ENCODE data around the gene PTPRM.

Gene PTPRM

DNA sequence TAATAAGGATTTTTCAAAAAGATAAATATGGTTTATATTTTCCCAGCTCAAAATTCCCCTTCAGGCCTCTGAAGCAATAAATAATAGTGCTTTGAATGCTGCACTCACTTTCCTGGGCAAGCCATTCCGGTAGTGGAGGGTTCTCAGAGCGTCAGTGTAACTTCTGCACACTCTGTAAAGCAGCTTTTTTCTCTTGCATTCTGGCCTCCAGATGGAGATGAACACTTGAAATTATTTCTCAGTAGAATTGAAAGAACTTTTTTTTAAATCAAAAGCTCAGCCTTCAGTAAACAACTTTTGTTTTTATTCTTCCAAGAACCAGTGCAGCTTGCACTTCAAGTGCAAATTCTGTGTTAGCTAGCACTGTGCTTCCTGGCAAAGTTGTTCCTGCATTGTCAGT lies 761.0 kb downstream of the PTPRM start:
- DNase-seq (ENCODE audit: low read depth): no peak

DNA sequence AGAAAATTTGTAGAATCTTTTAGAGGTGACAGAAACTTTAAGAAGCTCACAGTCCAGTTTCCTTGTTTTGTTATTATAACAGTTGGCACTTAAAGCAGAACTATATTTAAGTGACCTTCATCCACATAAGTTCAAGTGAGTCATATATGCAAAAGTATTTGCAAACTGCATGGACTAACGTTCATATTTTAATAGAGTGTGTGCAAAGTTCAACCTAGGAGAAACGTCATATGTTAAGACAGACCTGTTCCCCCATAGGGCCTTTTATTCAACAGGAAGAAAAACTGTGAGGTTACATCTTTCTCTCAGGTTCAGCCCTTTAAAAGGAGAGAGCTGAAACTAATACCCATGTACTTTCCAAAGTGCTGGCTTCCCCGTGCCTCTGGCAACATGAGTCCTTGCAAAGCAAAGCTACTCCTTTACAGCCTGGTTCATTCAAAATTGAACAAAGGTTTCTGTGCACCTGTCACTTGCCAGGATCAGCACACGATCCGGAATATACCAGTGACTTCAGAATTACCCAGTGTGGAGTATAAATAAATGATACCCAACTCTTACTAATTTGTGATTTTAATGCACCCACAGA lies 762.2 kb downstream of the PTPRM start:
- no peak for DNase-seq (ENCODE audit: low read depth)

DNA sequence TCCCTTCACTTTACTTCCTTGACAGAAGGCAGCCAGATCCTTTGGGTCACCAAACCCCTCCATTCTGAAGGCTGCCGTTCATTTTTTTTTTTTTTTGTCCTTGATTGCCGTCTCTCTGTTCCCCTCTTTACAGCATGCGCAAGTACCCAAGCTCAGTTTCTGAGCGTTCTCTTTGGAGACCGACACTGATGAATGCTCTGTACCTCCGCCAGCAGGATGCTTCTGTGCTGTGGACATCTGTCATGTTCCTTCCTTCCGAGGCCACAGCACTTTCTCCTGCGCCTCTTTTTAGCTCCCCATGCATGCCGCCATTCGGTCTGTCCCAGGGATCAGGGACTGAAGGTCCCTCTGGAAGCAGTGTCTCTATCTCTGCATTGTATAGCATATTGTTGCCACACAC lies 763.5 kb downstream of the PTPRM start:
- no peak for DNase-seq (ENCODE audit: low read depth)

DNA sequence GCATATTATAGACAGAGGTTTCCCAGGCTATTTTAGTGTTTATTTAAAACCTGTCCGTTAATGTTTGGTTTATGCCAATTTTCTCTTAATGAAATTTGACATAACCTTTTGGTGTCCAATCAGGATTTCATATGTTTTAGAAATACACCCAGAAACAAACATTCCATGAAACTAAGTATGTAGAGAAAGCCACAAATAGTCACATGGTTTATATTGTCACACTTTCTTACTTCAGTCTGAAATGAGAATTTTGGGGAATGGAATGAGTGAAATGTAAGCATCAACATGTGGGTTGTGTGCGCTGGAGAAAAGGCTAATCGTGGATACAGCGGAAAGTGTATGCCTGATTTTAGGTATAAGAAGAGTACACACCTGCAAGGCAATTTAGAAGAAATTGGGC lies 765.2 kb downstream of the PTPRM start:
- DNase-seq (ENCODE audit: low read depth): no peak

DNA sequence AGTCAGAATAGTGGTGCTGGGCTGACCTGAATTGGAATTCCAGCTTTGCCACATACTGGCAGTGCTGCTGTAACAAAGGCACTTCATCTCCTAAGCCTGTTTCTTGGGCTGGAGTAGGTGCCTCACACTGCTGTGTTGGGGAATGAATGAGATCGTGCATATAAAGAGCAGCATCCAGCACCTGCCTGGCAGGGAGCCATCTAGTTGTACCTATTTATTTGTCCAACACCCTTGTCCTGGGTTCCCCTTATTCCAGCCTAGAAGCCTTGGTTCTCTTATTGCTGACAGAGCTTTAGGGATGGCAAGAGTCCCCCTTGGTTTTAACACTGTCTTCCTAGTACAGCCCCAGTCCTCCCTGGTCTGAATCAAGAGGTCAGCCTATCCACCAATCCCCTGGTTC lies 766.8 kb downstream of the PTPRM start:
- no peak for DNase-seq (ENCODE audit: low read depth)

DNA sequence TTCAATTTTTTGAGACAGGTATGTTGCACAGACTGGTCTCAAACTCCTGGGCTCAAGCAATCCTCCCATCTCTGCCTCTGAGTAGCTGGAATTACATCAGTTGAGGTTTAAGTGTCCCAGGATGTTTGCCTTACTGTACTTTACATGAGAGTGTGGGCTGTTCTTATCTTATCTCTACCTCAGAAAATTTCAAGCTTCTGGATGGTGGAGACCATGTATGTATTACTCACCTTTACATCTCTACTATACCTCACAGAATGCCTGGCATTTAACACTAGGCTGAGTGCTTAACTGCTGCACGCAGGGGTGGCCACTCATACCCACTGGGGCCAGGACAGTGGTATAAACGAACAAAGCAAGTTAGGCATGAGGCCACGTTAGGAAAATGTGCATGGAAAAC lies 770.1 kb downstream of the PTPRM start:
- no peak for DNase-seq (ENCODE audit: low read depth)

DNA sequence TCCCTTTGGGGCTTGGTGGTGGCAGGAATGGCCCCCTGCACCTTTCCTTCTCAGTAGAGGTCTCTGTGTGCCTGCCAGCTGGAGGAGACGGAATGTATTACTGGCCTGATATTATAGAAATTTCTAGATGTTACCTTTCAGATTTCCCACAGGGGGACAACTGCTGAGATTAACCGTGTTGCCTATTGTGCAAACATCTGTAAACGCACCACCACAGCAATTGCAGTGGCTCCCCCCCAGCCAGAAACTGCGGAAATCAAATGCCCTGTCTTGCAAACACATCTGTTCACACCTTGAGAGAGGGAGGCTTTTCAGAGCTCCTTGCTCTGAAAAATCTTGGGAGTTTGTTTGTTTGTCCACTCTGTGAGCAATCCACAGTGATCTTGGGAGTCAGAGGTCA lies 772.1 kb downstream of the PTPRM start:
- no peak for DNase-seq (ENCODE audit: low read depth)

DNA sequence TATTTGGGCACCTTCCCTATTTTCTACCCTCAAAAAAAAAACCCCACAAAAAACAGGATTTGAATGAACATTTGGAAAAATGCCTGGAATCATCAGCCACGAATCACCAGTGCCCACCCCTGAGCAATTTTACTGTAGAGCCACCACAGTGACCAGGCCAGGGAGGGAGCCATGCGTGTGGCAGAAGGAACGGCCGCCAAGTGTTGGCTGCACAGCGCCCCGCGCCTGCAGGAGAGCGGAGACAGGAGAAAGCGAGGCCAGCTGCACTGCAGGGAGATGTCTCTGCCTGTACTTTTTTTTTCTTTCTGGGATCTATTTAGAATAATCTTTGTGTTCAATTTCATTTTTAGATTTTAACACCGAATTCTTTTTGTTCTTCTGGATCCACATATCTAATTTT lies 772.8 kb downstream of the PTPRM start:
- DNase-seq (ENCODE audit: low read depth): no peak

DNA sequence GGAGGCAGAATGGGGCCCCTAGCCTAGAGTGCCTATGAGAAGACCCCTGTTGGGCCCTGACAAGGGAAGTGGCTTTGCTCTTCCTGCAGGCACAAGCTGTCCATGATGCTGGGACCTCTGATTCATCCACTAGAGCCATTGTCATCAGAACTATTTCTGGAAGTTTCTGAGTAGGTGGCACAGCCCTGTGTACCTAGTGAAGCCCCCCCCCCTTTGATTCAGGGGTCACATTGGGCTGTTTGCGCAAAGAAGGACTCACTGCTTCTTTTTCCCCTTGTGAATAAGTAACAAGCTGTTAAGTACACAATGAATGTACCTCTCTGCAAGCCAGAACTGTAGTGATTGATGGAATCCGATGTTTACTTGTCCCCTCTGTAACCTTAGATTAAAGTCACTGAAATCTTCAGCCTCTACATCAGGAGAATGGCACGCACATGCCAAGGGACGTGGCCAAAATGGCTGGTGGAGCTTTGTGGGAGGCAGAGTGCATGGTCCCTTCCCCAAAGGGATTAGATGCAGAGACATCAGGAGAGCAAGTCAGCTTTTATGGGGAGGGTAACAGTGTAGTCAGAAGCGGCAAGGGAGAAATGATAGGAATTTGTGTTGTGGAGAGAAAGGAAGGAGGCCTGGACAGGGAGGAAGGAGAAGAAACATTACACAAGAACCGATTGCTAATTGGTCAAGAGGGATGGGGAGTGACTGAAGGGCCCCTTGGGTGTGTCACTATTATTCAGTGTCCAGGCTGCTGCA lies 774.5 kb downstream of the PTPRM start:
- peak; percentile 76 for DNase-seq (ENCODE audit: low read depth)

DNA sequence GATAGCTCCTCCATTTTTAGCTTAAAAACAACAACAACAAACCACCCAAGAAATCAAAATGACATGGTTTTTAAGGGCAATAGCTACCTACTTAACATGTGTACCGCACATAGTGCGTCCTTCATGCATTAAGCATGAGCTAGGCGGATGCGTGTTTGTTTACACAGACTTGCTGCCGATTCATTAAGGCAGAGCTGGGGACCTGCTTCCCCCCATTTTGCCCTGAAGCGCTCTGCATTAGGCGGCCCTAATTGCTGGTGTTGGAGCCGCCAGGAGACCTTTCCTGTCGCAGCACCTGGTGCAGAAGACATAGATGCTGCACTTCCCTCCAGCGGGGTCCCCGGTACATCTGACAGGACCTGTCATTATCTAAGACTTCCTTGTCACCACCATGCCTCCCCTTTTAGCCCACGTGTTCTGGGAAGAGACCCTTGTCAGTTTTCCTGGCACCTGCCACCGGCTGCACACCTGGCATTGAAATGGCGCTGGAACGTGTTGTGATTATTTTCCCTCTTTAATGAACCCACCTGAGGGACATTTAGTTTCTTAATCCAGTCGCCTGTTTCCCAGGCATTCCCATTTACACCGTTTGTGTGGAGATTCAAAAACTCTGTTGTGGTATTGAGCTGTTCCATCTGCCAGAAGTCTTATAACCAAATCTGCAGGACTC lies 781.1 kb downstream of the PTPRM start:
- DNase-seq (ENCODE audit: low read depth): no peak

DNA sequence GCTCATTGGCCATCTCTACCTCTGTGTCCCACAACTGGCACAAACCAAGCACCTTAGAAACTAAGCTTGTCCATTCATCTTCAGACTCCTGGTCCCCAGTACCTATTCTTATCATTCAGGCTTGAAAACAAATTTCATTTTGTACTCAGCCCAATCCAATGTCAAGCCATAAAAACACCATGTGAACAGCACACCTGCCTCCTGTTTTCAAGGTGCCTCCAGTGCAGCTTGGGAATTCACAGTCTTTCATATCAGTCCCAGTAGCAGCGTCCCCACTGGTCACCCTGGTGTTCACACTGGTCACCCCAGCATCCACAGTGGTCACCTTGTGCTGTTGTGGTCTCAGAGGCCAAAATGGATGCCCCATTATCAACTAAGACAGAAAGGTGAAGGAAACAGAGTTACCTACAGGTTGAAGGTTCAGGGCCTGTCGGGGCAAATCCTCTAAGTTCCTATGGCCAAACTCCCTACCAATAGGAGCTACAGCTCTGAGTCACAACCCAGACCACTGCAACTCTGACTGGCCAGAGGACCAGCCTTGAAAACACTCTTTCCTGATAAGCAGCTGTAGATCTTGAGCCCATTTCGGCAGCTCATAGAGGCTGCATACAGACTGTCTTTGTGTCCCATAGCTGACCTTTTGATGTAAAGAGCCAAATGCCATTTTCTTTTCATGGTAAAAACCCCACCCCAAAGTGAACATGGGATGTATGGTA lies 782.6 kb downstream of the PTPRM start:
- no peak for DNase-seq (ENCODE audit: low read depth)

DNA sequence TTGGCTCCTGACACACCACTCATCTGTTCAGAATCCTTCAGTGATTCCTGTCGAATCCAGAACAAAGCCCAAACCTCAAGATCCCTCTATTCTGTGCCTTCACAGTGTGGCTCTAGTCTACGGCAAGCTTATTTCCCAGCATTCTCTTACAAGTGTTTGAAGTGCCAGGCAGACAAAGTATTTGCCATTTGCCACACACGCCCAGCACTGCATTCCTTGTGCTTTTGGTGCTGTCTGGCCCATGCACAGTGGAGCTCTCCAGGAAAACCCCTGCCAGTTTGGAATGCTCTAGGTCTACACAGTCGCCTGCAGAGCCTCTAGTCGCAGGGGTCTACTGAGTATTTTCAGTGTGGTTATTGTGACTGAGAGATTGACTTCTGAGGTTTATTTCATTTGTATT lies 783.5 kb downstream of the PTPRM start:
- DNase-seq (ENCODE audit: low read depth): no peak

DNA sequence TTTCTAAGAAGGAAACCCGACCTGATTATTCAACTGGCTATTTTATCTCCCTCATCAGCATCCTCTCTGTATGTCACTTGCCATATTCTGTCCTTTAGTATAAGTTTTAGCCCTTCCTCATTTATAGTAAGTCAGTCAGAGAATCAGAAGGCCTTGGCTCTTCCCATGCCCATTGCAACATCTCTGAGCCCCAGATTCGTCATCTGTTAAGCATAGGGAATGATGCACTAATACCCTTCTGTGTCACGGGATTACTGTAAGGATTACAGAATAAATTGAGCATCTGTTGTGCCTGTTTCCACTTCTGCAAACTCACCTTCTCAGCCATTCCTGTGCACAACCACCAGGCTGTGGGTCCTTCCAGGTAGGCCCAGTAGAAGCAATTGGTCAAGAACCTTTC lies 784.0 kb downstream of the PTPRM start:
- no peak for DNase-seq (ENCODE audit: low read depth)

DNA sequence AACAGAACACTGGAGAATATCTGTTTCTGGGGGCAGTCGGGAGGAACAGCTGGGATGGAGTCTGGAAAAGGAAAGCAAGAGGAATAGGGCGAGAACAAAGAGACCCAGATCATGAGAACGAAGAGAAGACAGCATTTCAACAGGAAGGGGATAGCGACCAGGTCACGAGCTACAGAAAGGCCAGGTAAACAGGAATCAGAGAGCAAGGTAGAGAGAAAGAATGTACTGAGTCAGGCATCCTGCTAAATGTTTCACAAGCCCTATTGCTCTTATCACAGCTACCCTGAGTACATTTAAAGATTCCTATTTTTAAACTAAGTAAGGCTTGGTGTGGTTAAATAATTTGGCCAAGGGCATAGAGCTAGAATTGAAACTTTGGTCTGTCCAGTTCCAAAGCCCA lies 787.2 kb downstream of the PTPRM start:
- DNase-seq (ENCODE audit: low read depth): no peak

DNA sequence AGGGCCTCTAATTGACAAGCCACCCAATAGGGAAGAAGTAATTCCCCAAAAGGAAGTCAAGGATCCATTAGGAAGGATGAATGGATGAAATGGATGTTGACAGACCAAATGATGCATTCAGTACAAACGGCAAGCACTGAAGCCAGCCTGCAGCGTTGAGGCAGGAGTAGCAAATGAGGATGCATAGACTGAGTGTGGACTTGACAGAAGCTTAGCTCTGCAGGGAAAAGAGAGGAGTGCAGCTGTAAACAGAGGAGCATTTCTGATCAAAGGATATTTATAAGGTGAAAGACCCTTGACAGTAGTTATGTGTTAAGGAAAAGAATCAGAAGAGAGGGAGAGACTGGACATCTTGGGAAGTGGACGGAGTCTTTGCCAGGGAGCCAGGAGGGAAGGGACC lies 788.9 kb downstream of the PTPRM start:
- DNase-seq (ENCODE audit: low read depth): no peak

DNA sequence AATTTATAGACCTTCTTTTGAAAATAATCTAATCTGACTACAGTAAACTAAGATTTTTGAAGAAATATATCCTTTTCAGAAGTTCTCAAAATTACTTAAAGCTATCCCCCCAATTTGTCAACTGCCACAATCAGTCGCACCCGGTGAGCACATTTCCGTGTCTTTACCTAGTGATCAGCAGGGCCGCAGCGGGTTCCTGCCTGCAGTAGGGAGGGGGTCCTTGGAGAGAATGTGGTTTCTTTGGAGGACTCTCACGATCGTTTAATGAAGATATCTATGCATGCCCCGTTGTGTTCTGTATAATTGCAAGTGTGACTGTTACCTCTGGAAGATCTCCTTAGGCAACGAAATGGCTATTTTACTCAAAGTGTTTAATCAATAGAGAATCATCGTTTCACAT lies 790.2 kb downstream of the PTPRM start:
- DNase-seq (ENCODE audit: low read depth): no peak

DNA sequence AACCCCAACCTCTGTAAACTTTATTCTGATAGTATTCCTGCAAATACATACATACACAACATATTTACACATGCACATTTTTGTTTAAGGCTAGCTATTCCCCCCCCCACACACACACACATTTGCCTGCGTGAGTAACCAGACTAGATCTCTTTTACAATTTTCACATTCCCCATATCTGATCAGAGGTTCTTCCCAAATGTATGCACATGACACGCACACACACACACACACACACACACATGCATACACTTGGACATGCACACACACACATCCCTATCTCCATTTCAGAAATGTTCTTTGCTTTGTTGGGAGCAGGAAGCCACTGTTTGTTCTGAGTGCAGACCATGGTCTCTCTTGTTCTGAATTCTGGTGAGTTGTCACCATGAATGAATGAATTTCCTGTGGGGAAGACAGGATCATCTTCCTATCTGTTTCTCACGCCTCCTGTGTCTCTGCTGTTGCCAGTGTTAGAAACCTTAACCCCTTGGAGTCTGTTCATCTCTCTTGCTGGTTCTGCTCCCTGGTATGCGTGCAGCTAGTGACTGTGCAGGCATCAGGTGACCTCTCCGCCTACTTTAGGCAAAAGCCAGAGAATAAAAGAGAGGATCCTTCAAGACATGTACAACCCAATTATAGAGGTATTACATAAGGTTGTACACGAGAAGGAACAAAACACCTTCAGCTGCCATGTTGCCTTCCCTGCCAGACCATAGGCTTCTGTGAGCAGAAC lies 791.1 kb downstream of the PTPRM start:
- no peak for DNase-seq (ENCODE audit: low read depth)

DNA sequence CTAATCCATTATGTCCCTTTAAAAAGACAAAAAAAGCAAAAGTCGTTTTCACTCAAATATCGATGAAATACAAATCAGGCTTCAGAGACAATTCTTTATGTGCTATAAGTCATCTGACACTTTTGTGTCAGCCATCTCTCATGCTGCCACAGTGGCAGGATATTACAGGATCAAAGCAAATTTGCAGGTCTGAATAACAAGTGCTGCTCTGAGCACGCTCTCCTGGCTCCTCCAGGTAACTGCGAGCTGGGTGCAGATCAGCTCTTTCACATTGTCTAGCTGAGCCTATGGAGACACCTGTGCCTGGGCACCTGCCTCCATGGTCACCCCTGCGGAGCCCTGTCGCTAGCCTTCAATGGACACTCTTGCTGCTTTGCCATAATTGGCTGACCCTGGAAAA lies 792.0 kb downstream of the PTPRM start:
- no peak for DNase-seq (ENCODE audit: low read depth)

DNA sequence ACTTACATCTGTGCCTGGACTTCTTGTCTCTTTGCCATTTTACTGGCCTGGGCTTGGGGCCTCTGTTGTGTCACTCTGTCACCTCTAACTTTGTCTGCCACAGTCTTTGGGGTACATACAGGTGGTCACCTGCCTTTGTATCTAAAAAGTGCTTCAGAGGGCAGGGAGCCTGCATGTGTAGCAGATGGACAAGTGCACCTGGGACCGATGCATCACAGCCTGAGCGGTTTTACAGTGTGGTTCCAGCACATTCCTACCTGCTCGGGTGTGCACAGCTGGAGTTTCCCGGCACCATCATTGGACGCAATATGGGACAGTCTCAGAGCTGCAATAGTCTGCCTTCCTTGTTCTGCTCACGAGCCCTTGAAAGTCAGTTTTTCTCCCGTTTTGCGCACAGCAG lies 792.4 kb downstream of the PTPRM start:
- DNase-seq (ENCODE audit: low read depth): no peak

DNA sequence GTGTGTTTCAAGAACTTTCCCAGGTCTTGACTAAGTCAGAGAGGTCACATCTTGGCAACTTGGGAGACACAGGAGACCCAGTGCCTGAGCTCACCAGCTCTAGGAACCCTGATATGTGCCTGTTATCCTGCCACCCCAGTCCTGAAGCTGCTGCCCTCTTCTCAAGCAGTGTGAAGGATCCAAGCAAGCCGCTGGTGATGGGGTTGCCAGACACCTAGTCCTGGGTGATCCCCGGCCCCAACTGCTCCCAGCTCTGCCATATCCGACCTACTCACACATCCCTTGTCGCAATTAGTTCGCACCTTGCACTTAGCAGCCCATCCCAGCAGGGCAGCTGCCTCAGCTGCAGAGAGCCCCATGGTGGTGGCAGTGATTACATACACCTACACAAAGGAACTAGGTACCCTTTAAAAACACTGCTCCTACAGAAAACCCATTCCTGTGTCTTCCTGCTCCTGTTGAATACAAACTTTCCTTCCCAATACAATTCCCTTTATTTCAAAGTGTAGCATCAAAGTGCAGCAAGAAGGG lies 794.9 kb downstream of the PTPRM start:
- no peak for DNase-seq (ENCODE audit: low read depth)

DNA sequence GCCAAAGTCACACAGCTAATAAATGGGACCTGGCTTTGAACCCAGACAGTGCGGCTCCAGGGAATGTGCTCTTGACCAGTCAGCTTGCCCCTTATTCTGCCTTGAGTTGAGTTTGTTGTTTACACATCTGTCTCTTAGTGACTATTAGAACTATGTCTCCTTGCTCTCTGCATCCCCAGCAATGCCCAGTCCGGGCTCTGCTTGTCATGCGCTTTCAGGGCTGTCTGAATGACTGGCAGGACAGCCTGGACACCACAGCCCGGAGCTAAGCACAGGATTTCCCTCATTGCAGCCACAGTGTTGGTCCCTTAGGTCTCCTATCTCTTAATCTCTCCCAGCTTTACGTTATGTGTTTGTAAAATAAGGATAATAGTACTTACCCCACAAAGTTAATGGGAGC lies 795.7 kb downstream of the PTPRM start:
- DNase-seq (ENCODE audit: low read depth): no peak

DNA sequence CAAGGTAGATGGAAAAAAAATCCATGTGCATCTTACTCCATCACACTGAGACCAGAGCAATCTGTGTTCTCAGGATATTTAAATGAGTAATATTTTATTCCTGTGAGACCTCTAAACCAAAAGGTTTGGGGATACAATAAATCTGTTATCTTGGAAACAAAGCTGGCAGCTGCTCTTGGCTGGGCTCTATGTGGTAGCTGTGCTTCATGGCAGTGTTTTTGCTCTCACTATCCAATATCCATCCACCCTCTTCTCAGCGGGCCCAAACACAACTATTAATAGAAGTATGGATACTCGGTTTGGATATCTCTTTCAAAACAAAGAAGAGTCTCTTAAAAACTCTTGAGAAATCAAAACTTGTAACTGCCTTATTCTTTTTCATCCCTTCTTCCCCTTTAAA lies 797.3 kb downstream of the PTPRM start:
- no peak for DNase-seq (ENCODE audit: low read depth)
